GM08714 (cell line): ENCODE results near the gene AMY2B.
"Not testable (repeated sequence)": the region's sequence is repeated elsewhere in the genome, so short reads cannot be mapped to it uniquely, and the experiment has no call there.

ENCODE experiments used
- H3K4me3 ChIP-seq: fragments of 200-500 bp; sonication (Bioruptor generic); 2 replicates; pipeline ENCODE4 v1.5.1; 2014; ENCODE audit warnings: mild to moderate bottlenecking, low read length, inconsistent platforms
- ZNF274 ChIP-seq: IDR thresholded peaks from 2 replicates; pipeline ENCODE4 v1.6.1; 2012; ENCODE audit warnings: mild to moderate bottlenecking, low read depth, low read length

AMY2B gene

DNA sequence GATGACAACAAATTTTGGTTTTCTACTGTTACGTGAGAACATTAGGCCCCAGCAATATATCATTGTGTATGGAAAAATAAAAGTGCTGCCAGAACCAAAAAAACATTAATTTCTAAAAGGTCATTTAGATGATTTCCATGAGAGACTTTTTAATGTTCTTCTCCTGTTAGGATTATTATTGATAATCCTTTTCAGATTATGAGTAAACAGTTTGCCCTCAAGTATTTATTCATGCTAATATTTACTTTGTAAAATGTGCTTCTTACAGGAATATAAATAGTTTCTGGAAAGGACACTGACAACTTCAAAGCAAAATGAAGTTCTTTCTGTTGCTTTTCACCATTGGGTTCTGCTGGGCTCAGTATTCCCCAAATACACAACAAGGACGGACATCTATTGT is at the start of gene AMY2B:
AMY2B (plus strand) TSS at position 301 of the 400 bp plus-strand sequence; CDS start at position 315, 14 bp downstream.
- H3K4me3 ChIP-seq: not testable (repeated sequence)

DNA sequence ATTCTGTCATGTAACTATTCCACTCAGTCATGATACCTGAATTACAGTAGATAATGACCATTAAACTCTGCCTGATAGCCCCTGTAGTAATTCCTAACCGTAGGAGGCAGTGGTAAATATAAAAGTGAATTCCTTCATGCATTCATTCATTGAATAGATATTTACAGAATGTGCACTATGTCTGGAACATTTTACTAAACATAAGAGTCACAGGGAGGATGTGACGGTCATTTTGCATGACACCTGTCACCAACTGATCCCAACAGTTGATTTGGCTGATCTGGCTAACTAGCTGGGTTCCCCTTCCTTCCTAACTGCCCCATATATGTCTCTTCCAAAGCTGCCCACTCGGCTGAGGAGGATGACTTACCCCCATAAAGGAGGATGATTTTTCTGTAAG is 48.0 kb upstream of the AMY2B start:
- TF ChIP-seq ZNF274: no peak
- no peak overlapping the region for H3K4me3 ChIP-seq

DNA sequence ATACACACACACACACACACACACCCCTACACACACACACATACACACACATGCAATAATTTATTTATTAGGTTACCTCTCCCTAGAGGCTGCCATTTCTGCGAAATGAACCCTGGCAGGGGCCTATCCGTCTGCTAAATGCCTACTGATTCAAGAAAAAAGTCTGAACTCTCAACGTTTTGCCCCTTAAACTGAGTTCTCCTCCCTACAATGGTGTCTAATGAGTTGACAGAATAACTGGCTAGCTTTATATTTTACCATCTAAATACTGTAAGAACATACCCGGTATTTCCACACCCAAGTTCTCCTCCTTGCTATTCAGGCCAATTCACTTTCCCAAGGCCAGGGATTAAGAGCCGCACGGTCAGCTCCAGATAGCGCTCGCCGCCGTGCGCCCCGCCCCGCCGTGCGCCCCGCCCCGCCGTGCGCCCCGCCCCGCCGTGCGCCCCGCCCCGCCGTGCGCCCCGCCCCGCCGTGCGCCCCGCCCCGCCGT is 46.2 kb upstream of the AMY2B start:
- peak overlapping the region; percentile 58; the same call in 1 of the 2 replicates for H3K4me3 ChIP-seq
- no peak for TF ChIP-seq ZNF274

DNA sequence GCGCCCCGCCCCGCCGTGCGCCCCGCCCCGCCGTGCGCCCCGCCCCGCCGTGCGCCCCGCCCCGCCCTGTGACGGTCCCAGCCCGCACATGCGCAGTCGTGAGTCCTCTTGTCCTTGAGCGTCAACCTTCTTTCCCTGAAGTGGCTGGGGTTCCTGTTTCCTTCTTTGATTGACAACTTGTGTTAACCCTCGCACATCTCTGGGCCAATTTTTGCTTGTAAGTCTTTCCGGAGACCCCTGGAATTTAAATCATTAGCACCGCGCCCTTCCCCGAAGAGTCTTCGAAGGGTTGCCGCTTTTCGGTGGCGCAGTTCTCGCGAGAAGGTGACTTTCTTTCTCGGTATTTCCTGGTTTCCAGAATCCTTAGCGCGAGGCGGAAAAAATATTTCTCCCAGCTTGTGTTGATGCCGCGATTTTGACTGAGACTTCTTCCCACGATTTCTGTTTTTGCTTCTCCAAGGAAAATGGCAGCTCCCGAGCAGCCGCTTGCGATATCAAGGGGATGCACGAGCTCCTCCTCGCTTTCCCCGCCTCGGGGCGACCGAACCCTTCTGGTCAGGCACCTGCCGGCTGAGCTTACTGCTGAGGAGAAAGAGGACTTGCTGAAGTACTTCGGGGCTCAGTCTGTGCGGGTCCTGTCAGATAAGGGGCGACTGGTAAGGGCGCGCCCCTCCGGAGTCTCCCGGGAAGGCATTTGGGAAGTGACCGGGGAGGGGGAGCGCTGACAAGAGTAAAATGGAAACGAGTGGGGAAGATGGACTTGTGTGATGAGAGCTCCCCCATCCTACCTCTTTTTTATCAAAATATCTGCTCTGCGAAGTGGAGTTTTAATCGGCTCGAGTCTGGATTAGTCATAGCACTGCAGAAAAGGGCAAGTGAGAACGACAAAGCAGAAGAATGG is 45.5 kb upstream of the AMY2B start, which contains the start of gene RNPC3:
RNPC3 (plus strand) TSS at position 93 of the 901 bp plus-strand sequence; CDS start at position 465, 372 bp downstream.
- no peak for TF ChIP-seq ZNF274
- peak within 1 kb of the TSS; percentile 86 for H3K4me3 ChIP-seq

DNA sequence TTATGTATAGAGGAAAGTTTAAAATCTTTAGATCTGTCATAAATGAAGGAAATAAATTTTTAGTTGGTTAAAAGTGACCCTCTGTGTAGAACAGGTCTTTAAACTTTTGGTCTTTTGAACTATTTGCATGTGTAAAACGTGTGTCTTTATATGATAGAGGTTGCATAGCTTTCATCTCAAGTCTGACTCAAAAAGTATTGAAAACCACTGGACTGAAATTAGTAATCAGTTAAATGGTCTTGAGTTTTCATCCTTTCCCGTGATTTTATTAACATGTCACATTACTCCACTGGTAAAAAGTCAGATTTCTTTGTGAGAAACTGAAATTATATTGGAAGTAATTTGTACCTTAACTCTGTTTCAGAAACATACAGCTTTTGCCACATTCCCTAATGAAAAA is 44.1 kb upstream of the AMY2B start:
- no peak for TF ChIP-seq ZNF274
- peak overlapping the region; percentile 86; the same call in 1 of the 2 replicates for H3K4me3 ChIP-seq

DNA sequence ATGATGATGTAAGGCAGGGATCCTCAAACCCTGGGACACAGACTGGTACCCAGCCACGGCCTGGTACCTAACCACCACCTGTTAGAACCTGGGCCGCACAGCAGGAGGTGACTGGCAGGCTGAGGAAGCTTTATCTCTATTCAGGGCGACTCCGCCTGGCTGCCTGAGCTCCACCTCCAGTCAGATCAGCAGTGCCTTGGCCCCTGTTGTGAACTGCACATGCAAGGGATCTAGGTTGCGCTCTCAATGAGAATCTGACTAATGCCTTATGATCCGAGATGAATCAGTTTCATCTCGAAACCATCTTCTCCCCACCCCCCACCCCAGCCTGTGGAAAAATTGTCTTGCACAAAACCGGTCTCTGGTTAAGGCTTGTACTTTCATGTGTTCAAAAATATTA is 41.6 kb upstream of the AMY2B start:
- TF ChIP-seq ZNF274: no peak
- no peak overlapping the region for H3K4me3 ChIP-seq

DNA sequence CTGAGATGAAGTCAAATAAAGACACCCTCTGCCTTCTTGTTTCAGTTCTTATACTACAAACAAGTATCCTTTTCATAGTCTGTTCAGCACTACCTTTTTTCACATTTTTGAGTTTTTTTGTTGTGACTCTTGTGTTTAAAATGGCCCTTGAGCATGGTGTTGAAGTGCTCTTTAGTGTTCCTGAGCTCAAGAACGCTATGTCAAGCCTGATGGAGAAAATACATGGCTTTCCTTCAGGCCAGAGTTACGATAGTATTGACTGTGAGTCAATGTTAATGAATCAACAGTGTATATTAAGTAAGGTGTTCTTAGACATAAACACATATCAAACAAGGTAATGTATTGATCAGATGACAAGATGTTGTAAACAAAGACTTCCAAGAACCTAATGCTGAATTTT is 33.2 kb upstream of the AMY2B start:
- no peak for TF ChIP-seq ZNF274
- no peak overlapping the region for H3K4me3 ChIP-seq

DNA sequence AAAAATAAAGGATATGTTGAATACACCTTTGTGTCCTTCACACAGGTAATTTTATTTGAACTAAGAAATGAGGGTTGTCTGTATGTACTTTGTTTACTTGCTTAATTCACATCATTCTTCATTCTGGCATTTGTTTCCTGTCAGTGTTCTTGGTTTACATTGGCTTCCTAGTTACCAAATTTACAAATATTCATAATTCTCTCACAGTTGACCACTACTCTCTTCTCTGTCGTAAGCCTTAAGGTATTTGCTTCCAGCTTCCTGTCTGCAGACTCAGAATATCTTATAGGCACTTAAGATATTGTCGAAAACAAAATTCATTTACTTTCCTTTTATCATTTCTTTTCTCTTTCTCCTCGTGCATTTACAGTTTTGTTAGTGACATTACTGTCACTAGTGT is 30.0 kb upstream of the AMY2B start:
- no peak overlapping the region for H3K4me3 ChIP-seq
- no peak for TF ChIP-seq ZNF274

DNA sequence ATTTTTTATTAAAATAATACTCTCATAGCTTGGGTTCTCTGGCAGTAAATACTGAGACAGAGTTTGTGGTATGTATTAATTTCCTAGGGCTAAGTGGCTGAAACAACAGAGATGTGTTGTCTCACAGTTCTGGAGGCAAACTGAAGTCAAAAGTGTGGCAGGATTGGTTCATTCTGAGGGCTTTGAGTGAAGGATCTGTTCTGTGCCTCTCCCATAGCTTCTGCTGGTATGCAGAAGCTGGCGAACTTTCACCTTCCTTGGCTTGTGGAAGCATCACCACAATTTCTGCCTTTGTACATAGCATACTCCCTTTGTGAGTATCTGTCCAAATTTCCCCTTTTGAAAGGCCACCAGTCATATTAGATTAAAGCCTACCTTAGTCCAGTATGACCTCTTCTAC is 24.9 kb upstream of the AMY2B start:
- no peak overlapping the region for H3K4me3 ChIP-seq
- no peak for TF ChIP-seq ZNF274

DNA sequence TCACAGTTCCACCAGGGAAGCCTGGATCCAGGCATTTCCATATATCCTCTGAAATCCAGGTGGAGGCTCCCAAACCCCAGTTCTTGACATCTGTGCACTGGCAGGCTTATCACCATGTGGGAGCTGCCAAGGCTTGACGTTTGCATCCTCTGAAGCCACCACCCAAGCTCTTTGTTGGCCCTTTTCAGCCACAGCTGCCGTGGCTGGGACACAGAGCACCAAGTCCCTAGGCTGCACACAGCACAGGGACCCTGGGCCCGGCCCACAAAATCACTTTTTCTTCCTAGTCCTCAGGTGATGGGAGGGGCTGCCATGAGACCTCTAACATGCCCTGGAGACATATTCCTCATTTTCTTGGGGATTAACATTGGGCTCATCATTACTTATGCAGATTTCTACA is 23.5 kb upstream of the AMY2B start:
- no peak overlapping the region for H3K4me3 ChIP-seq
- no peak for TF ChIP-seq ZNF274

DNA sequence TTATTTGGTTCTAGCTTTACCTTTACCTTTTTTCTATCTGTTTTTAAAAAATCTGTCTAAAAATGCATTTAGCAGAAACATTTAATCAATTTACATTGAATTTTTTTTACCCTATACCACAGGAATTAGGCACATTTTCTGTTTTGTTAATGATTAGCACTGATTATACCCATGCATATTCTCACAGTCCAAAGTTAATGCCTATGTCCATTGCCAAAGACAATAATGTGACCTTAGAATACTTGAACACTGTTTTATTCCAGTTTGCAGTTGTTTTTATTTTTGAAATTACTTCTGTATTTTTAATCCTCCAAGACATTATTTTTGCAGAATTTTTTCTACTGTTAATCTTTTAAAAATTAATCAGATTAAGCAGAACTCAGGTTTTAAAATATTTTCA is 11.0 kb upstream of the AMY2B start:
- TF ChIP-seq ZNF274: no peak
- H3K4me3 ChIP-seq: no peak overlapping the region

DNA sequence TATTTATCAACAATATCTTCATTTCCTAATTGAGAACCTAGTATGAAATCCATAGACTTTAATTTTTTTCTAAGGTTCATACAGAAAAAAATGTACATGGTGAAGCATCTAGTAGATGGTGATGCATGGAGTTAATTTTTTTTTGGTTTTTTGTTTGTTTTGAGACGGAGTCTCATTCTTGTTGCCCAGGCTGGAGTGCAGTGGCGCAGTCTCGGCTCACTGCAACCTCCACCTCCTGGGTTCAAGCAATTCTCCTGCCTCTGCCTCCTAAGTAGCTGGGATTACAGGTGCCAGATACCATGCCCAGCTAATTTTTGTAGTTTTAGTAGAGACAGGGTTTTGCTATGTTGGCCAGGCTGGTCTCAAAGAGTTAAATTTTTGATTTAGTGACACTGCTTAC is 10.3 kb upstream of the AMY2B start:
- not testable (repeated sequence) for H3K4me3 ChIP-seq

DNA sequence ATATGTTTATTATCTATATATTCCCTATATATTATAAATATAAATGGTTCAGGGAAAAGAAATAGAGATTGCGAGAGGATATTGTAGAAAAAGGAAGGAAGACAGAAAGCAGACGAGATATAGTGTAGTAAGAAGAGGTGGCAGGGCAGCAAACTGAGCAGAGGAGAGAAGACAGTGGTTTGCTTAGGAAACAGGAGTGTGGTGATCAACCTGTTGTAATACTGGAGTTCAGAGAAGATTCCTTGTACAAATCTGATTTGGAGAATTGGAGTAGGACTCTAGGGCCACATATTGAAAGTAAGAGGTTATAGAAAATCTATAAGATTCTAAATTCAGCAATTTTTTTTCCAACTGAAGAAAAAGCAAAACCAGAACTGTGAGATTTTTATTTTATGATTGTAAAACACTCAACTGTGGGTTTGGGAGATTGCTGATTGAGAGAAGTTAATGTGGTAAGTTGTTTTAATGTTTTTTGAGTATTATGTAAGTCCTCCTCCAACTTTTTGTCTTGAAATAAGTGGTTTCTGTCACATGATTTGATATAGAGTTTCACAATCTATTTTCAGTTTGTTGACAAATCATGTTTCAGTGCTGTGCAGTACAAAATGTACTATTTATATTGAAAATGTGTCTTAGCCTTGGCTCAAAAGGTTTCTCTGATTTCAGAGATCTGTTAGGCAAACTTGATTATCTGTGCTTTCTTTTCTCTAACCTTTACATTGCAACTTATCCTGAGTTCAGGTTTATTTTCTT is 9.6 kb upstream of the AMY2B start:
- H3K4me3 ChIP-seq: no peak overlapping the region
- no peak for TF ChIP-seq ZNF274

DNA sequence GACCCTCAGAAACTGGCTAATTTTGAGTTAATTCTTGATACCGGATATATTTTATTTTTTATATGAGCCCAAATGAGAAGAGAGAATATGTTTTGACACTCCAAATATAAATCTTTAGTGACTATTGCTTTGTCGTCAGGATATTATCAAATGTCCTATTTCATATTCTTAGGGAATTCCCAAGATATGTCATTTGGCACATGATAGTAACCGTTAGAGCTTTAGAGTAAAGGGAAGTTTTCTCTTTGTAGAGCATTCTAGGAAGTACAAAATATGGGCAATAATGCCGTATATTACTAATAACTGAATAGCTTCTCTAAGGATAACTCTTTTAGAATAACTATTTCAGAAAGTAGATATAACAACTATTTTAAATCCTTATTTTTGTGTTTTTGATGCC is 8.3 kb upstream of the AMY2B start:
- H3K4me3 ChIP-seq: no peak overlapping the region
- no peak for TF ChIP-seq ZNF274

DNA sequence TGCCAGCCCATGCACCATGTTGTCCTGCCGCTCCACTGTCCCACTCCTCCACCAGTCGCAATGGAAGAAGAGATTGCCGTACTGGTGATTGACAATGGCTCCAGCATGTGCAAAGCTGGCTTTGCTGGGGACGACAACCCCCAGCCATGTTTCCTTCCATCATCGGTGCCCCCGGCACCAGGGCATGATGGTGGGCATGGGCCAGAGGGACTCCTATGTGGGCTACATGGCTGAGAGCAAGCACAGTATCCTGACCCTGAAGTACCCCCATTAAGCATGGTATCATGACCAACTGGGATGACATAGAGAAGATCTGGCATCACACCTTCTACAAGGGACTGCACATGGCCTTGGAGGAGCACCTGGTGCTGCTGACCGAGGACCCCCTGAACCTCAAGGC is 1.9 kb upstream of the AMY2B start:
- no peak for TF ChIP-seq ZNF274
- no peak overlapping the region for H3K4me3 ChIP-seq

DNA sequence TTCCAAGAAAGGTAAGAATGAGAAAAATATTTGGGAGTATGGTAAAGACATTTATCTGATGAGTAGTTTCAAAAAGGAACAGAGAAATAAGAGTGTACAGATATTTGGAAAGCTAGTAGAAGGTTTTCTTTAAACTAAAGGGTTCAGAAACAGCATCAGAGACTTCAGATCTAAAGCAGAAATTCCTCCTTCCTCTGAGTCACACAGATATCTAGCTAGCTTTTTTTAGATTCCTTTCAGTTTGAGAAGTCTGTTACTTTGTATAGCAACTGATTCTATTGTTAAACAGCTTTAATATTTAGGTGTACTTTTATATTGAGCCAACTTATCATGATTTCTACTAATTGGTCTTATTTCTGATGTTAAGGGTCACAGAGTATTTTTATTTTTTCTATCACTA is 4.7 kb downstream of the AMY2B start:
- H3K4me3 ChIP-seq: no peak overlapping the region
- no peak for TF ChIP-seq ZNF274

DNA sequence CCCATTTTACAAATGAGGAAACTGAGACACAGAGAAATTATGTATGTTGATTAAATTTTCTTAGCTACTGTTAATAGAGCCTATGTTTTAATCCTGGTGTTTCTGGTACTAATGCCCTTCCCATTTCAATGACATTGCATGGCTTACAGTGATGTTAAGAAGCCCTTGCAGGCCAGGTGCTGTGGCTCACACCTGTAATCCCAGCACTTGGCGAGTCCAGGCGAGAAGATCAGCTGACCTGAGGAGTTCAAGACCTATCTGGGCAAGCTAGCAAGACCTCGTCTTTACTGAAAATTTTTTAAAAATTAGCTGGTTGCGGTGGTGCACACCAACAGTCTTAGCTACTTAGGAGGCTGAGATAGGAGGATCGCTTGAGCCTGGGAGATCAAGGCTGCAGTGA is 5.4 kb downstream of the AMY2B start:
- H3K4me3 ChIP-seq: not testable (repeated sequence)
